AG04450 (cell line): Measurements from ENCODE around the gene CEP57. TPM values are rescaled to one million over a fixed set of nuclear protein-coding genes. Genes with fewer than 3 reads are reported as not detected.

Experiments
- CTCF ChIA-PET: fragments of 300-600, 350-600 bp; formaldehyde crosslinking; extraction: SDS; loops from one replicate; lab custom pipeline; 2022; ENCODE audit warnings: antibody characterized with exemption, inconsistent platforms; lab: Charles Lee
- POLR2A ChIA-PET: fragments of 350-600 bp; formaldehyde crosslinking; extraction: SDS; loops from one replicate; lab custom pipeline; 2021; ENCODE audit warnings: antibody characterized with exemption, inconsistent platforms; lab: Yijun Ruan, JAX
- DNase-seq: peaks from one replicate; pipeline ENCODE4 v3.0.0-alpha.2; 2011; ENCODE audit warnings: low read depth, low spot score
- H3K27ac ChIP-seq: one replicate; pipeline ENCODE4 v1.5.1; 2012; ENCODE audit warnings: low read depth, low read length, control low read depth
- H3K27me3 ChIP-seq: one replicate; pipeline ENCODE4 v1.6.0; 2012; ENCODE audit warnings: low read length; ENCODE audit not compliant: control insufficient read depth, insufficient read depth
- H3K4me3 ChIP-seq: 2 replicates; pipeline ENCODE4 v1.5.1; 2011; ENCODE audit warnings: mild to moderate bottlenecking, low read depth, low read length, control low read depth
- H3K9me3 ChIP-seq: 2 replicates; pipeline ENCODE4 v1.5.1; 2012; ENCODE audit warnings: low read length; ENCODE audit not compliant: control insufficient read depth, insufficient read depth
- CTCF ChIP-seq: IDR thresholded peaks from 2 replicates; pipeline ENCODE4 v1.5.1; 2011; ENCODE audit warnings: low read depth, low read length, control low read depth, inconsistent platforms
- polyA plus RNA-seq: library from polyadenylated mRNA; depleted of rRNA; stranded (reverse); fragments of >200 nt; gene quantifications from 2 replicates; pipeline ENCODE4 v1.2.3, GENCODE V29; 2011

The CEP57 gene
- polyA plus RNA-seq, 1 experiment, result 49.2 TPM

- ChIA-PET CTCF (interaction anchor here (0.9 to 1.5 kb wide), 2 partner anchors 549 to 601 kb away, joined by 3 read pairs; no protein-coding TSS in a partner anchor), POLR2A (no interaction called here)
- peaks cover 3% of the 10 kb centered on the region; the same call in 1 of the 2 replicates for H3K9me3 ChIP-seq
- H3K27me3 ChIP-seq, result no peaks in the 10 kb centered on the region
- no peak overlapping the region for H3K4me3 ChIP-seq
- TF ChIP-seq CTCF, result no peak
- no peak for DNase-seq
- H3K27ac ChIP-seq, result no peak overlapping the region
Observed at GRCh38 chr11:95793116-95793515, 2.8 kb downstream of the CEP57 start.

GRCh38 chr11:95794086-95794485 lies 3.8 kb downstream of the CEP57 start:
- no peak overlapping the region for H3K4me3 ChIP-seq
- POLR2A ChIA-PET, result no interaction called here
- H3K27me3 ChIP-seq, result no peaks in the 10 kb centered on the region
- CTCF ChIA-PET, result no interaction called here
- peaks cover 2% of the 10 kb centered on the region; the same call in 1 of the 2 replicates for H3K9me3 ChIP-seq
- no peak for TF ChIP-seq CTCF
- H3K27ac ChIP-seq, result no peak overlapping the region
- DNase-seq, result no peak

- Histone ChIP-seq H3K27ac (no peak overlapping the region), H3K27me3 (no peaks in the 10 kb centered on the region), H3K4me3 (no peak overlapping the region), H3K9me3 (no peaks in the 10 kb centered on the region)
- no peak for TF ChIP-seq CTCF
- CTCF ChIA-PET, result interaction anchor here (1.0 to 2.0 kb wide), 2 partner anchors 90 to 598 kb away, joined by 3 to 4 read pairs; no protein-coding TSS in a partner anchor
- DNase-seq, result no peak
- POLR2A ChIA-PET, result no interaction called here
Observed at GRCh38 chr11:95795627-95796295, 5.5 kb downstream of the CEP57 start.

- ChIA-PET CTCF (interaction anchor here (2.0 kb wide), 1 partner anchor 597 kb away, joined by 4 read pairs; no protein-coding TSS in a partner anchor), POLR2A (no interaction called here)
- Histone ChIP-seq H3K4me3 (no peak overlapping the region), H3K27me3 (no peaks in the 10 kb centered on the region), H3K27ac (no peak overlapping the region), H3K9me3 (no peaks in the 10 kb centered on the region)
- no peak for TF ChIP-seq CTCF
- no peak for DNase-seq
Observed at GRCh38 chr11:95796501-95796900, 6.2 kb downstream of the CEP57 start.

GRCh38 chr11:95799546-95799945 lies 9.2 kb downstream of the CEP57 start:
- CTCF ChIA-PET, result no interaction called here
- H3K4me3 ChIP-seq, result no peak overlapping the region
- no peak for TF ChIP-seq CTCF
- H3K27me3 ChIP-seq, result no peaks in the 10 kb centered on the region
- DNase-seq, result no peak
- no peaks in the 10 kb centered on the region for H3K9me3 ChIP-seq
- POLR2A ChIA-PET, result no interaction called here
- H3K27ac ChIP-seq, result no peak overlapping the region
